ENCODE data around the gene SMPD4. TPM values are rescaled to one million over a fixed set of nuclear protein-coding genes. Genes with fewer than 3 reads are reported as not detected.
"Not testable (repeated sequence)": the region's sequence is repeated elsewhere in the genome, so short reads cannot be mapped to it uniquely, and the experiment has no call there.

Gene SMPD4
- total and polyA plus RNA-seq, 2 of the 8 experiments (the other 6 are each of a cell fraction or from before 2014, with no cell fraction given): 102 to 106 TPM

- H4K5ac ChIP-seq (ENCODE audit: insufficient read length, low read depth, low read length); H2AK5ac ChIP-seq (ENCODE audit: low read depth, low read length); H3K4me3 ChIP-seq (ENCODE audit: extremely low read depth in 1 of 4, insufficient read depth in 2 of 4, low read depth in 3 of 4, low read length in 4 of 4); H3K14ac ChIP-seq (ENCODE audit: insufficient read length); H3K27me3 ChIP-seq (replicated peaks in 1 of 4; ENCODE audit: control insufficient read depth in 3 of 4, extremely low read depth in 1 of 4, insufficient read depth in 3 of 4, low read length in 3 of 4); H3K9ac ChIP-seq (replicated peaks in 1 of 4; ENCODE audit: extremely low read depth in 1 of 4, low read depth in 3 of 4, low read length in 3 of 4); H3K56ac ChIP-seq (replicated peaks; ENCODE audit: insufficient read length, low read depth, low read length); POLR2A ChIA-PET (ENCODE audit: partially characterized antibody); H3K4me1 ChIP-seq (replicated peaks in 1 of 4; ENCODE audit: control insufficient read depth in 3 of 4, insufficient read depth in 4 of 4, low read length in 3 of 4); H4K8ac ChIP-seq (ENCODE audit: extremely low read depth, insufficient read depth, low read length); H3K9me3 ChIP-seq (ENCODE audit: insufficient read depth in 2 of 2, low read depth in 1 of 2, low read length in 1 of 2); H2AFZ ChIP-seq (ENCODE audit: low read length); H2BK12ac ChIP-seq (ENCODE audit: low read depth, low read length); CTCF ChIA-PET (ENCODE audit: partially characterized antibody); H3K23ac ChIP-seq (ENCODE audit: insufficient read length); H2BK20ac ChIP-seq (ENCODE audit: low read length); H2BK15ac ChIP-seq (ENCODE audit: low read length); H4K20me1 ChIP-seq (replicated peaks in 1 of 2; ENCODE audit: control insufficient read depth in 1 of 2, insufficient read depth in 2 of 2, low read length in 2 of 2); H3K23me2 ChIP-seq (ENCODE audit: low read depth, low read length); DNase-seq (ENCODE audit: low read depth in 1 of 2, low spot score in 2 of 2); H4K91ac ChIP-seq (replicated peaks; ENCODE audit: insufficient read length, low read length); FAIRE-seq; H3K27ac ChIP-seq (ENCODE audit: low read depth, low read length); H3K79me2 ChIP-seq (ENCODE audit: control insufficient read depth in 1 of 2, insufficient read depth in 2 of 2, low read length in 2 of 2); H3K4me2 ChIP-seq (ENCODE audit: insufficient read depth in 1 of 2, low read depth in 2 of 2, low read length in 2 of 2); H2BK120ac ChIP-seq (replicated peaks; ENCODE audit: low read depth, low read length); H3K4ac ChIP-seq (replicated peaks; ENCODE audit: insufficient read length, low read depth, low read length); H2BK5ac ChIP-seq (ENCODE audit: low read depth, low read length); H3K18ac ChIP-seq (ENCODE audit: extremely low read depth, low read length); H3K79me1 ChIP-seq (ENCODE audit: low read depth, low read length): not testable (repeated sequence)
- H3K36me3 ChIP-seq (ENCODE audit: control insufficient read depth in 2 of 4, insufficient read depth in 4 of 4, low read length in 3 of 4): peaks cover 3 to 32% (median 14%) of the 10 kb centered on the region in 4 experiments; a peak in 5 of 8 replicates
- WGBS, 2 experiments (ENCODE audit: extremely low coverage in 1 of 2, insufficient coverage in 1 of 2, insufficient read length in 1 of 2, insufficient replicate concordance in 2 of 2, low coverage in 1 of 2, low lambda C conversion rate in 2 of 2, missing lambda C conversion rate in 1 of 2): 94% methylated on average over 3 of the region's 27 CpGs; no CpG with 5 or more reads in 1 of the 2 experiments
Observed at GRCh38 chr2:130152136-130152815, 29.1 kb downstream of the SMPD4 start.

- H3K27me3 ChIP-seq (replicated peaks in 1 of 4; ENCODE audit: control insufficient read depth in 3 of 4, extremely low read depth in 1 of 4, insufficient read depth in 3 of 4, low read length in 3 of 4); H4K8ac ChIP-seq (ENCODE audit: extremely low read depth, insufficient read depth, low read length); H3K14ac ChIP-seq (ENCODE audit: insufficient read length); H3K79me1 ChIP-seq (ENCODE audit: low read depth, low read length); H3K4me1 ChIP-seq (replicated peaks in 1 of 4; ENCODE audit: control insufficient read depth in 3 of 4, insufficient read depth in 4 of 4, low read length in 3 of 4); H3K9ac ChIP-seq (replicated peaks in 1 of 4; ENCODE audit: extremely low read depth in 1 of 4, low read depth in 3 of 4, low read length in 3 of 4); H3K4me3 ChIP-seq (ENCODE audit: extremely low read depth in 1 of 4, insufficient read depth in 2 of 4, low read depth in 3 of 4, low read length in 4 of 4); H3K4ac ChIP-seq (replicated peaks; ENCODE audit: insufficient read length, low read depth, low read length); DNase-seq (ENCODE audit: low read depth in 1 of 2, low spot score in 2 of 2); H2BK20ac ChIP-seq (ENCODE audit: low read length); H3K9me3 ChIP-seq (ENCODE audit: insufficient read depth in 2 of 2, low read depth in 1 of 2, low read length in 1 of 2); H2BK15ac ChIP-seq (ENCODE audit: low read length); H4K91ac ChIP-seq (replicated peaks; ENCODE audit: insufficient read length, low read length); H2AFZ ChIP-seq (ENCODE audit: low read length); H3K79me2 ChIP-seq (ENCODE audit: control insufficient read depth in 1 of 2, insufficient read depth in 2 of 2, low read length in 2 of 2); H3K4me2 ChIP-seq (ENCODE audit: insufficient read depth in 1 of 2, low read depth in 2 of 2, low read length in 2 of 2); H3K23me2 ChIP-seq (ENCODE audit: low read depth, low read length); CTCF ChIA-PET (ENCODE audit: partially characterized antibody); H4K20me1 ChIP-seq (replicated peaks in 1 of 2; ENCODE audit: control insufficient read depth in 1 of 2, insufficient read depth in 2 of 2, low read length in 2 of 2); H2BK12ac ChIP-seq (ENCODE audit: low read depth, low read length); FAIRE-seq; H2BK120ac ChIP-seq (replicated peaks; ENCODE audit: low read depth, low read length); H3K56ac ChIP-seq (replicated peaks; ENCODE audit: insufficient read length, low read depth, low read length); H3K27ac ChIP-seq (ENCODE audit: low read depth, low read length); H3K23ac ChIP-seq (ENCODE audit: insufficient read length); H3K18ac ChIP-seq (ENCODE audit: extremely low read depth, low read length); H4K5ac ChIP-seq (ENCODE audit: insufficient read length, low read depth, low read length); H2BK5ac ChIP-seq (ENCODE audit: low read depth, low read length); H2AK5ac ChIP-seq (ENCODE audit: low read depth, low read length): not testable (repeated sequence)
- POLR2A ChIA-PET (ENCODE audit: partially characterized antibody): interaction anchor here (1.0 to 1.2 kb wide), 2 partner anchors 19 to 27 kb away, joined by 3 to 4 read pairs; no protein-coding TSS in a partner anchor
- 77% methylated on average over 5 of the region's 5 CpGs; no CpG with 5 or more reads in 1 of the 2 experiments for WGBS, 2 experiments (ENCODE audit: extremely low coverage in 1 of 2, insufficient coverage in 1 of 2, insufficient read length in 1 of 2, insufficient replicate concordance in 2 of 2, low coverage in 1 of 2, low lambda C conversion rate in 2 of 2, missing lambda C conversion rate in 1 of 2)
- H3K36me3 ChIP-seq (ENCODE audit: control insufficient read depth in 2 of 4, insufficient read depth in 4 of 4, low read length in 3 of 4): peaks cover 3 to 32% (median 14%) of the 10 kb centered on the region in 4 experiments; a peak in 5 of 8 replicates
Observed at GRCh38 chr2:130151145-130151512, 30.3 kb downstream of the SMPD4 start.
